SIG-M5 treated with dmso at 0.1 percent for 504 hours (cell line): ENCODE results near the gene TBX10.
"Not testable (repeated sequence)": the region's sequence is repeated elsewhere in the genome, so short reads cannot be mapped to it uniquely, and the experiment has no call there.

Experiments used
- DNase-seq: peaks from one replicate; lab custom pipeline; 2025; ENCODE audit not compliant: unreplicated experiment; lab: John Stamatoyannopoulos, UW

Gene TBX10

GRCh38 chr11:67604815-67605214 lies 34.7 kb downstream of the TBX10 start:
- DNase-seq, result no peak

- DNase-seq, result not testable (repeated sequence)
These were observed 35.4 kb downstream of the TBX10 start for GRCh38 chr11:67604119-67604518.

GRCh38 chr11:67601098-67601497 lies 38.5 kb downstream of the TBX10 start:
- DNase-seq, result no peak

- no peak for DNase-seq
These were observed 39.1 kb downstream of the TBX10 start for GRCh38 chr11:67600324-67601029.

GRCh38 chr11:67599149-67599548 lies 40.4 kb downstream of the TBX10 start:
- no peak for DNase-seq

- DNase-seq, result not testable (repeated sequence)
These were observed 41.6 kb downstream of the TBX10 start for GRCh38 chr11:67597963-67598362.

- DNase-seq, result not testable (repeated sequence)
These were observed 42.1 kb downstream of the TBX10 start for GRCh38 chr11:67597458-67597857.

- no peak for DNase-seq
These were observed 42.7 kb downstream of the TBX10 start for GRCh38 chr11:67596753-67597300.

- DNase-seq, result no peak
These were observed 45.1 kb downstream of the TBX10 start for GRCh38 chr11:67594480-67594879.

GRCh38 chr11:67593565-67593905 lies 46.0 kb downstream of the TBX10 start:
- no peak for DNase-seq

GRCh38 chr11:67592880-67593564 lies 46.5 kb downstream of the TBX10 start:
- no peak for DNase-seq

- DNase-seq, result not testable (repeated sequence)
These were observed 50.6 kb downstream of the TBX10 start for GRCh38 chr11:67588899-67589415.

GRCh38 chr11:67588136-67588503 lies 51.4 kb downstream of the TBX10 start:
- no peak for DNase-seq

GRCh38 chr11:67586568-67587250 lies 52.9 kb downstream of the TBX10 start:
- DNase-seq, result no peak

GRCh38 chr11:67585911-67586310 lies 53.7 kb downstream of the TBX10 start:
- DNase-seq, result no peak

- no peak for DNase-seq
These were observed 54.4 kb downstream of the TBX10 start for GRCh38 chr11:67584881-67585873.

- DNase-seq, result peak; percentile 79
These were observed 55.2 kb downstream of the TBX10 start for GRCh38 chr11:67584205-67584880.

- DNase-seq, result peak; percentile 73
These were observed 56.0 kb downstream of the TBX10 start, which contains the start of gene GSTP1 for GRCh38 chr11:67583247-67584204. Gene GSTP1, plus strand, starts transcription at chr11:67583812. Its CDS starts 32 bp downstream, at chr11:67583844.

- no peak for DNase-seq
These were observed 57.6 kb downstream of the TBX10 start for GRCh38 chr11:67582011-67582410.
